Hepatocyte (in vitro differentiated cells): ENCODE measurements around the gene CCDC90B.
"Not testable (repeated sequence)": the region's sequence is repeated elsewhere in the genome, so short reads cannot be mapped to it uniquely, and the experiment has no call there.

ENCODE experiments used
- EZH2 ChIP-seq: fragments of 200-600 bp; sonication (generic); IDR thresholded peaks from 2 replicates; pipeline ENCODE4 v1.6.1; 2016; ENCODE audit warnings: antibody characterized with exemption, mild to moderate bottlenecking, borderline replicate concordance
- EZH2phosphoT487 ChIP-seq: fragments of 200-600 bp; sonication (generic); IDR thresholded peaks from one replicate; pipeline ENCODE4 v1.6.1; 2018; ENCODE audit warnings: antibody characterized with exemption, mild to moderate bottlenecking, low read depth, moderate library complexity; ENCODE audit not compliant: unreplicated experiment, severe bottlenecking
- TF ChIP-seq, protein P1 (sequence below): fragments of 200-600 bp; sonication (generic); IDR thresholded peaks from 2 replicates; pipeline ENCODE4 v1.5.1; 2016; ENCODE audit warnings: antibody characterized with exemption, mild to moderate bottlenecking; ENCODE audit not compliant: poor library complexity

DNA sequence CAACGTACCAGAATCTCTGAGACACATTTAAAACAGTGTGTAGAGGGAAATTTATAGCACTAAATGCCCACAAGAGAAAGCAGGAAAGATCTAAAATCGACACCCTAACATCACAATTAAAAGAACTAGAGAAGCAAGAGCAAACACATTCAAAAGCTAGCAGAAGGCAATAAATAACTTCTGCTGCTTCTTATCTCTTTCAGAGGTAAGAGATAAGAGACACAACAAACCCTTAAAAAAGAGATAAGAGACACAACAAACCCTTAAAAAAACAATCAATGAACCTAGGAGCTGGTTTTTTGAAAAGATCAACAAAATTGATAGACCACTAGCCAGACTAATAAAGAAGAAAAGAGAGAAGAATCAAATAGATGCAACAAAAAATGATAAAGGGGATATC is 17.1 kb downstream of the CCDC90B start:
- TF ChIP-seq EZH2, EZH2phosphoT487: not testable (repeated sequence)
- TF ChIP-seq, protein P1, sequence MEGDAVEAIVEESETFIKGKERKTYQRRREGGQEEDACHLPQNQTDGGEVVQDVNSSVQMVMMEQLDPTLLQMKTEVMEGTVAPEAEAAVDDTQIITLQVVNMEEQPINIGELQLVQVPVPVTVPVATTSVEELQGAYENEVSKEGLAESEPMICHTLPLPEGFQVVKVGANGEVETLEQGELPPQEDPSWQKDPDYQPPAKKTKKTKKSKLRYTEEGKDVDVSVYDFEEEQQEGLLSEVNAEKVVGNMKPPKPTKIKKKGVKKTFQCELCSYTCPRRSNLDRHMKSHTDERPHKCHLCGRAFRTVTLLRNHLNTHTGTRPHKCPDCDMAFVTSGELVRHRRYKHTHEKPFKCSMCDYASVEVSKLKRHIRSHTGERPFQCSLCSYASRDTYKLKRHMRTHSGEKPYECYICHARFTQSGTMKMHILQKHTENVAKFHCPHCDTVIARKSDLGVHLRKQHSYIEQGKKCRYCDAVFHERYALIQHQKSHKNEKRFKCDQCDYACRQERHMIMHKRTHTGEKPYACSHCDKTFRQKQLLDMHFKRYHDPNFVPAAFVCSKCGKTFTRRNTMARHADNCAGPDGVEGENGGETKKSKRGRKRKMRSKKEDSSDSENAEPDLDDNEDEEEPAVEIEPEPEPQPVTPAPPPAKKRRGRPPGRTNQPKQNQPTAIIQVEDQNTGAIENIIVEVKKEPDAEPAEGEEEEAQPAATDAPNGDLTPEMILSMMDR, result not testable (repeated sequence)
